Esophagus muscularis mucosa (tissue), 4 donors: ENCODE results near the gene METTL27. TPM values are rescaled to one million over a fixed set of nuclear protein-coding genes. Genes with fewer than 3 reads are reported as not detected.
"Not testable (repeated sequence)": the region's sequence is repeated elsewhere in the genome, so short reads cannot be mapped to it uniquely, and the experiment has no call there.

ENCODE experiments used
- DNase-seq: peaks from one replicate; pipeline ENCODE4 v3.0.0-alpha.2; 2017; ENCODE audit errors: extremely low spot score
- H3K27ac ChIP-seq, 4 donors: fragments of 200-600 bp; sonication (generic); replicated peaks in 1 of 4; 1 replicate in 3 of 4; 2 replicates in 1 of 4; pipeline ENCODE4 v1.5.1; 2016 to 2019; ENCODE audit warnings: mild to moderate bottlenecking in 1 of 4
- H3K27me3 ChIP-seq, 4 donors: fragments of 200-600 bp; sonication (generic); one replicate each; pipeline versions ENCODE4 v1.5.1 to v1.6.0; 2016 to 2019
- H3K36me3 ChIP-seq, 4 donors: fragments of 200-600 bp; sonication (generic); one replicate each; pipeline ENCODE4 v1.5.1; 2016 to 2019
- H3K4me1 ChIP-seq, 4 donors: fragments of 200-600 bp; sonication (generic); one replicate each; pipeline ENCODE4 v1.5.1; 2016 to 2019
- H3K4me3 ChIP-seq, 4 donors: fragments of 200-600 bp; sonication (generic); 1 replicate in 2 of 4; 2 replicates in 2 of 4; pipeline ENCODE4 v1.5.1; 2016 to 2019; ENCODE audit warnings: mild to moderate bottlenecking in 4 of 4, moderate library complexity in 1 of 4
- H3K9me3 ChIP-seq, 4 donors: fragments of 200-600 bp; sonication (generic); 1 replicate in 3 of 4; 2 replicates in 1 of 4; pipeline ENCODE4 v1.5.1; 2016 to 2019
- CTCF ChIP-seq, 3 experiments: fragments of 200-600 bp in 2 of 3; fragments of 450-650 bp in 1 of 3; sonication (generic) in 2 of 3; IDR thresholded peaks; one replicate each; pipeline ENCODE4 v1.5.1; 2017 to 2019; ENCODE audit warnings: antibody characterized with exemption in 3 of 3, mild to moderate bottlenecking in 2 of 3, moderate library complexity in 1 of 3
- EP300 ChIP-seq: sonication (generic); formaldehyde crosslinking; IDR thresholded peaks from one replicate; pipeline ENCODE4 v1.6.1; 2017; ENCODE audit warnings: antibody characterized with exemption
- POLR2A ChIP-seq: fragments of 450-650 bp; IDR thresholded peaks from one replicate; pipeline ENCODE4 v1.6.1; 2017; ENCODE audit warnings: antibody characterized with exemption, moderate library complexity, mild to moderate bottlenecking, low read depth
- POLR2AphosphoS5 ChIP-seq, 2 donors: sonication (generic); formaldehyde crosslinking; IDR thresholded peaks; one replicate each; pipeline ENCODE4 v1.6.1; 2017; ENCODE audit warnings: antibody characterized with exemption in 2 of 2
- WGBS: methylation state at CpG from one replicate; pipeline ENCODE4 v1.1.5; 2018; 5-methylcytosine and 5-hydroxymethylcytosine counted together
- intact Hi-C: fragments of 100-400 bp; cut with DNase I; formaldehyde crosslinking; loops from one replicate; pipeline ENCODE4 v1.15.1; 2023
- total RNA-seq, 4 donors: library from RNA; depleted of rRNA; stranded (reverse); fragments of >200 nt; gene quantifications; one replicate each; pipeline versions ENCODE4 v1.1.0 to v1.2.1, GENCODE V29; 2016

Gene METTL27
- total RNA-seq, 4 donors from 2014 or later, result 0.83 to 4.0 (median 2.8) TPM

GRCh38 chr7:73822319-73823173 is 19.8 kb downstream of the METTL27 start:
- no peak for DNase-seq
- TF ChIP-seq POLR2A, result no peak
- no peaks in the 10 kb centered on the region for H3K9me3 ChIP-seq
- H3K4me1 ChIP-seq, result peaks cover 0 to 15% (median 6%) of the 10 kb centered on the region in 4 donors
- WGBS, result 56% methylated on average over 9 of the region's 15 CpGs
- intact Hi-C loops, result no loop called here
- H3K4me3 ChIP-seq, result no peak overlapping the region
- no peaks in the 10 kb centered on the region for H3K27me3 ChIP-seq
- H3K36me3 ChIP-seq, result no peaks in the 10 kb centered on the region
- H3K27ac ChIP-seq, result no peak overlapping the region

GRCh38 chr7:73821597-73822285 is 20.6 kb downstream of the METTL27 start:
- H3K9me3 ChIP-seq, H3K27ac ChIP-seq, DNase-seq, H3K27me3 ChIP-seq, intact Hi-C loops, H3K4me3 ChIP-seq, H3K4me1 ChIP-seq, H3K36me3 ChIP-seq: not testable (repeated sequence)
- 93% methylated on average over 14 of the region's 14 CpGs for WGBS

GRCh38 chr7:73820013-73820412 is 22.3 kb downstream of the METTL27 start:
- Histone ChIP-seq H3K9me3 (no peaks in the 10 kb centered on the region), H3K27me3 (no peaks in the 10 kb centered on the region), H3K27ac (no peak overlapping the region), H3K36me3 (no peaks in the 10 kb centered on the region), H3K4me3 (no peak overlapping the region), H3K4me1 (peaks cover 0 to 8% (median 4%) of the 10 kb centered on the region in 4 donors)
- intact Hi-C loops, result no loop called here
- DNase-seq, result no peak
- WGBS, result 88% methylated on average over 7 of the region's 7 CpGs
- no peak for TF ChIP-seq EP300
- TF ChIP-seq CTCF (IDR thresholded peaks at IDR 0.05), result no peak
- no peak for TF ChIP-seq POLR2A
- TF ChIP-seq POLR2AphosphoS5 (IDR thresholded peaks at IDR 0.05), result no peak

GRCh38 chr7:73817121-73817520 is 25.2 kb downstream of the METTL27 start:
- no peak for DNase-seq
- 99% methylated on average over 6 of the region's 6 CpGs for WGBS
- intact Hi-C loops, result no loop called here

GRCh38 chr7:73815436-73815835 is 26.9 kb downstream of the METTL27 start:
- no peak for TF ChIP-seq POLR2A
- TF ChIP-seq POLR2AphosphoS5 (IDR thresholded peaks at IDR 0.05), result no peak
- TF ChIP-seq CTCF (IDR thresholded peaks at IDR 0.05), result no peak
- TF ChIP-seq EP300, result no peak
- intact Hi-C loops, result no loop called here
- Histone ChIP-seq H3K4me1 (peaks cover 0 to 4% (median 0%) of the 10 kb centered on the region in 4 donors), H3K4me3 (no peak overlapping the region), H3K27me3 (peaks cover 0 to 13% (median 0%) of the 10 kb centered on the region in 4 donors), H3K36me3 (no peaks in the 10 kb centered on the region), H3K9me3 (no peaks in the 10 kb centered on the region), H3K27ac (no peak overlapping the region)
- 82% methylated on average over 8 of the region's 8 CpGs for WGBS
- DNase-seq, result no peak

More at GRCh38 chr7:73817121-73817520, 25.2 kb downstream of the METTL27 start:
- Histone ChIP-seq H3K4me3 (no peak overlapping the region), H3K27me3 (no peaks in the 10 kb centered on the region), H3K27ac (no peak overlapping the region), H3K4me1 (no peaks in the 10 kb centered on the region), H3K9me3 (no peaks in the 10 kb centered on the region), H3K36me3 (no peaks in the 10 kb centered on the region)
- no peak for TF ChIP-seq POLR2AphosphoS5 (IDR thresholded peaks at IDR 0.05)
- no peak for TF ChIP-seq EP300
- no peak for TF ChIP-seq CTCF (IDR thresholded peaks at IDR 0.05)
- TF ChIP-seq POLR2A, result no peak
